Activated CD8-positive, alpha-beta memory T cell treated with anti-CD3 and anti-CD28 coated beads for 24 hours (primary cell): ENCODE measurements around the gene DGCR2.
A peak's percentile ranks its signal among the peaks of the same experiment; 100 is the strongest.
"Not testable (repeated sequence)": the region's sequence is repeated elsewhere in the genome, so short reads cannot be mapped to it uniquely, and the experiment has no call there.

Experiments used
- DNase-seq: peaks from one replicate; pipeline ENCODE4 v3.0.0-alpha.2; 2020

DGCR2 gene

DNA sequence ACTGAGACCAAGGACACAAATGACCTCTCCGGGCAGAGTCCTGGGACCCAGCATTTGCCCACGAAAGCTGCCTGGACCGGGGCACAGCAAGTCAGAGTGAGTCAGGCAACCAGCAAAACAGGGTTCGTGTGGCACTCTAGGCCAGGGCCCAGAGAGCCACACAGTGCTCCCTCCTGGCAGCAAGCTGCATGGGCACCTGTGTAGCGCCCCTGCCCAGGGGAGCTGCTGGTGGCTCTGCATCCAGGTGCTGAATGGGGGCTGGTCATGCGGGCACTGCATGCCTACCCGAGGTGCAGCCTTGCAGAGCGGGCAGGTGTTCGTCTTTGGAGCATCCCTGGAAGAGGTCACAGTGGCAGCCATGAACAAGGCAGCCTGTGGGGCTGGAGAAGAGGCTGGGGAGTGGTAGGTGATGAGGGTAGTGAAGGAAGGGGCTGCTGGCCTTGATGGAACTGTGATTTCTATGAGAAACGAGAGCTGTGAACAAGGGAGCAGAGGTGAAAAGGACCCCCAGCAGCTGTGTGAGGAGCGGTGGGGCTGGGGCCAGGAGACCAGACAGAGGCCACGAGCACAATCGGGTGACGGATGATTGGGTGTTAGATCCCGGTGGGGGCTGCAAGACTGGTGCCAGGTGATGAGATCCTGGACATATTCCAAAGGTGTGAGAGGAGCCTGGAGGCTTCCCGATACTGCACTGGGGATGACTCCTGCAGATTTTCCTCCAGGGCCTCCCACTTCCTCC, 63.3 kb downstream of the DGCR2 start:
- DNase-seq = peak; percentile 49

DNA sequence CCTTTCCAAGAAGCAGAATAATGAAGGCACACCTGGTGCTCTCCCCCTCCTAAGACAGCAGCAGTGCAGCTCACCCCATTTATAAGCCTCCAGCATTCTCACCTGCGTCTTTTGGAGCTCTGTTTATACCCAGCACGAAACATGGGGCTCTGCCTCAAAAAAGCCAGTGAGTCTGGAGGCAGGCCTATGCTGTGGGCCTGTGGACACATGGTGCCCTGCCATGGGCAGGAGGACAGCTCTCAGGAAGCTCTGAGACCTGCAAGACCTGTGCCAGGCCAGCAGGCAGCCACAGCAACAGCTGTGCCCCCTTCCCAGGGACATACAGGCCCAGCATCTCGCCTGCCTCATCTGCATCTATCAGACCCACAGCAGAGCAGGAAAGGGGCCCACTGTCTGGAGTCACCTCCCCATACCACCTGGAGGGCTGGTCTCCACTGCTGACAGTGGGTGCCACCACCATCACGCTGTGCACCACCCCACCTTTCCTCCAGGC, 64.2 kb downstream of the DGCR2 start:
- peak; percentile 44 for DNase-seq

DNA sequence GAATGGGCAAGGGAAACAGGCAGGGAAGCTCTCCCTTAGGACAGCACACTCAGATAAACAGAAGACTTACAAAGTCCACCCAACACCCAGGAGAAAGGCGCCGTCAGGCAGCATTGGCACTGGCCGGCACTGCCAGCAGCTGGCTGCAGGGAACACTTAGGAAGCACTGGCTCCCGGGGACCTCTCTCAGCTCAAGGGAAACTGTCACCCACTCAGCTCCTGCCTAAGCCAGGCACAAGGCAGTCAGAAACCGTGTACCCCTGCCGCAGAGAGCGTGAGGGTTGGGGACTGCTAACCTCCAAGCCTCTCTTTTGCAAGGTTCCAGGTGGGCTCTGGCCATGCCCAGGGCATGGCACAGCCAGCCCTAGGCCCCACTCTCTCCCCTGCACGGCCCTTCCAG, 64.7 kb downstream of the DGCR2 start:
- peak; percentile 26 for DNase-seq

DNA sequence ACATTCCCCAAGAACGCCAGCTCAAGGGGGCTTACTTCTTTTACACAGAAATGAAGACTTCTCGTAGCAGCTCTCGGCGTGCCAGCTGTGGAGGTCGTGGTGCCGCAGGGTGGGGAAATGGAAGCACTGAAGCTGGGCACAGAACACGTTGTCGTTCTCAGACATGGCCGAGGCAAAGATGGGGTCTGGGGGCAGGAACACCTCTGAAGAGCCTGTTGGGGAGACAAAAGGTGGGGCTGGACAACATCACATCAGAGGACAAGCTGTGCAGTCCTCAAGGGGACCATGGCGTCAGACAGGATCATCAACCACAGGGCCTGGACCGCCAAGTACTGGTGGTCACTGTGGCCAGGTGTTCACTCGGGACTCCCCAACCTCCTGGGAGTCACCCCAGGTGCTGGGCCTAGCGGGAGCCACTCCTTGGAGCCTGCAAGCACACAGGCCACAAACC, 65.2 kb downstream of the DGCR2 start:
- peak; percentile 42 for DNase-seq

DNA sequence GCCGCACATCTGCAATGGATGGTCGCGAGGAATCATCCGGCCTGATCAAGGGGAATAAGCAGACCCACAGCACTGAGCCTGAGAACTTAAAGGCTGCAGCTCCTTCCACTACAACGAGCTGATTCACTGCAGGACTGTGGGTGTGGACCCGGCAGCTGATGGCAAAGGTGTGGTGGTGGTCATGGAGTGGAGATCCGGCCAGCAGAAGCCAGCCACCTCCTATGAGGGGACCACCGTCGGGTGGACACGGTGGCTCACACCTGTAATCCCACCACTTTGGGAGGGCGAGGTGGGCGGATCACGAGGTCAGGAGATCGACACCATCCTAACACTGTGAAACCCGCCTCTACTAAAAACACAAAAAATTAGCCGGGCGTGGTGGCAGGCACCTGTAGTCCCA, 66.4 kb downstream of the DGCR2 start:
- DNase-seq = peak; percentile 49

DNA sequence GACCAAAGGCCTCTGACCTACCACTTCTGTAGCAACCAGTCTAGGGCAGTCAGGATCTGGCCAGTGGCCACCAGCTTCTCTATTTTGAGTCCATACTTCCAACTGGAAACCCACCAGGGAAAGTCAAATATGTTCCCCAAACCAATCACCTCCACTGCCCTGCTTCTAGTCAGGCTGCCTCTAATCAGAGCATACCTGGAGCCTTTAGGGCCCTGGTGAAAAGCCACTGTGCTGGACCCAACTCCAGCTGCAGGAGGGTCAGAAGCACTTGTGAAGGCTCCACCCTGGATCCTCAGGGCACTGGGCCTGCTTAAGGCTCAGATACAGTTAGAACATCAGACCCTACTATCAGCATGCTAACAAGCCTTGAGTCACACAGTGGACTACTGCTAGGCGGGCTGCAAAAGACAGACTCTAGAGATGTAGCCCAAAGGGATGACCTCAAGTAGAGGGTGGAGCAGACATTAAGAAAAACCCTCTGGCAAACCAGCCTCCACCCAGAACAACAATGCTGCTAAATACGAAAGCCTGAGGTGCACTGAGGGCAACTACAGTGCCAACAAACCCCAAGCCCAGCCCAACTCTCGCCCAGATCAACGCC, 69.2 kb downstream of the DGCR2 start:
- no peak for DNase-seq

DNA sequence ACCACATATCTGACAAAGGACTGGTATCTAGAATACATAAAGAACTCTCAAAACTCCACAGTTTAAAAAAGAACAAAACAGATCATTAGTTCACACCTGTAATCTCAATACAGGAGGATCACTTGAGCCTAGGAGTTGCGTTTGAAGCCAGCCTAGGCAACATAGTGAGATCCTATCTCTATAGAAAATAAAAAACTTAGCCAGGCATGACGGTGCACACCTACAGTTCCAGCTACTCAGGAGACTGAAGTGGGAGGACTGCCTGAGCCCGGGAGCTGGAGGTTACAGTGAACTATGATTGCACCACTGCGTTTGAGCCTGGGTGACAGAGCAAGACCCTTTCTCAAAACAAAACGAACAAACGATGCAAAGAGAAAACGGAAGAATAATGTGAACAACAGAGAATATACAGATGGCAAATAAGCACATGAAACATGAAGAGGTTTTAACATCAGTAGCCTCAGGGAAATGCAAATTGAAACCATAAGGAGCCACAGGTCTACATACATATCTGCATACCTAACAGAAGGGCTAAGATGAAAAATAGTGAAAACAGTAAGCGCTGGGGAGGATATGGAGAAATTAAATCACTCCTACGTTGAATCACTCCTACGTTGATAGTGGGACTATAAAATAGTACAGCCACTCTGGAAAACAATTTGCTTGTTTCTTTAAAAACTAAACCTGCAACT, 70.7 kb downstream of the DGCR2 start:
- DNase-seq = no peak

DNA sequence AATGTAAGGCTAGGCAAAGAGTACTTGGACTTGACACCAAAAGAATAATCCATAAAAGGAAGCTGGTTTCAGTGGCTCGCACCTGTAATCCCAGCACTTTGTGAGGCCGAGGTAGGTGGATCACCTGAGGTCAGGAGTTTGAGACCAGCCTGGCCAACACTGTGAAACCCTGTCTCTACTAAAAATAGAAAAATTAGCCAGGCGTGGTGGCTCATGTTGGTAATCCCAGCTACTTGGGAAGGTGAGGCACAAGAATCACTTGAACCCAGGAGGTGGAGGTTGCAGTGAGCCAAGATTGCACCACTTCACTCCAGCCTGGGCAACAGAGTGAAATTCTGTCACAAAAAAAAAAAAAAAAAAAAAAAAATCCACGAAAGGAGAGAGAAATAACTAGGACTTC, 71.4 kb downstream of the DGCR2 start:
- not testable (repeated sequence) for DNase-seq

DNA sequence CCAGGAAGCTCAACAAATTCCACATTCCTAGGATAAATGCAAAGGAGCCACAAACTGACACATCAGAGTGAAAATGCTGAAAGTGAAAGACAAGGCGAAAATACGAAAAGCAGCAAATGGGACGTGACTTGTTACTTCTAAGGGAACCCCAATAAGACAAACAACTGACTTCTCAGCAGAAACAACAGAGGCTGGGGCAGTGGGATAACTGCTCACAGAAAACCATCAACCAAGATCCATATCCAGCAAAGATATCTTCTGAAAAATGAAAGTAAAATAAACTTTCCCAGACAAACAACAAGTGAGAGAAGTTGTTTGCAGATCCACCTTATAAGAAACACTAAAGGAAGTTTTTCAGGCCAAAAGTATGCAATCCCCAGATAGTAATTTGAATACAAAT, 72.1 kb downstream of the DGCR2 start:
- no peak for DNase-seq

DNA sequence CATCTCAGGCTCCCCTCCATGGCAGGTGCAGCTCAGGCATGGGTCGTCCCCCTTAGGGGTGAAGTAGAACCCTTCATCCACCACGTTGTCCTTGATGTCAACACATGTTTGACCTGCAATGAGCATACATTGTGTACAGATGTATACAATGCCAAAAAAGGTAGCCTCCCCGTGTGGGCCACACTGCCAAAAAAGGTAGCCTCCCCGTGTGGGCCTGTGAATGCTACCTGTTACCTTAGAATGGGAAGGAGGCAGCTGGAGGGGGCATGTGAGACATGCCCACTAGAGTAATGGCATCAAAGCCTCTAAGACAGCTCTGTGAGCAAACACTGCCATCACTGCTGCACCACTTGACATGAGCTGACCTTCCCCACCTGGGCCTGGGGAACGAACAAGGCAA, 73.7 kb downstream of the DGCR2 start:
- no peak for DNase-seq

DNA sequence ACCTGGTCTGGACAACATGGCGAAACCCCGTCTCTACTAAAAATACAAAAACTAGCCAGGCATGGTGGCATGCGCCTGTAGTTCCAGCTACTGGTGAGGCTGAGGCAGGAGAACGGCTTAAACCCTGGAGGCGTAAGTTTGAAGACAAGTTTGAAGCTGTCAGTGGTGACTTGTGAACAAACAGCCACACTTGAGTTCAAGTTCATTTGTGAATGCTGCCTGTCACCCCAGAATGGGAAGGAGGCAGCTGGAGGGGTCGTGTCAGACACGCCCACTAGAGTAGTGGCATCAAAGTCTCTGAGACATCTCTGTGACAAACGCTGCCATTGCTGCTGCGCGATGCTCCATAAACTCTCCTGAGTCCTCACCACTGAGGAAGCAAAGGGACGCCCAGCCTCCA, 74.2 kb downstream of the DGCR2 start:
- DNase-seq = no peak

DNA sequence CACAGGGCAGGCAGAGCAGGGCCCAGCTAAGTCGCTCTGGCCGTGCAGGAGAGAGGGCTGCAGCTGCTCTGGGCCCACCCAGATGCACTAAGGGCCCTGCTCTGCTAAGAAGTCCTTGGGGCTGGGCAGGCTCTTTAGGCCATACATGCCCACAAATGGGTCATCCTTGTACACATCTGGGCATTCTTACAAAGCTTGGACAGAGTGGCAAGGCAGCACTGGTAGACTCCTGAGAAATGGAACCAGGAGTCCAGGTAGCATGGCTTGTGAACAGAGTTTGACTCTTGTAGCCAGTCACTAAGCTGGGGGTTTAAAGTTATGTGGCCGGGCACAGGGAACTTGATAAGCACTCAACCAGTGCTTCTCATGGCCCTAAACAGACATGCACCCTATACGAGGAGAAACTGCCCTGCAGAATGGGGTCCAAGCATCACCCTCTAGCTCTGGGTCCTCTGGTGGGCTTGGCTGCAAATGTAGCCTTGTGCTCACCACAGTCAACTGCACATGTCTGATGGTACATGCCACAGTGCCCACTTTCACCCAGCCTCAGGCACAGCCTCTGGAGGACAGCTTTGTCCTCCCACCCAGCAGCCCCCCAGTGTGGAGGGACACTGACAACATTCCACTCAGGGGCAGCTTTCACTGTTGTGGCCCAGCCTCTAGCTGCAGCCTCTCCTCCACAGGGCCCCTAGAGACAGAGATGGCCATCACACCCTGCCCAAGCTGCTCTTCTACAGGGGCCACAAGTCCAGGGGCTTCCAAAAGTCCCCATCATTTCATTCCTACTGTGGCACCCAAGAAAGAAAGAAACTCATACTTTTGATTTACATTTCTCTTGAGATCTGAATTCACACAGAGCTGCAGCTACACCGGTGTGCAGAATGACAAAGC, 75.2 kb downstream of the DGCR2 start:
- DNase-seq = no peak

DNA sequence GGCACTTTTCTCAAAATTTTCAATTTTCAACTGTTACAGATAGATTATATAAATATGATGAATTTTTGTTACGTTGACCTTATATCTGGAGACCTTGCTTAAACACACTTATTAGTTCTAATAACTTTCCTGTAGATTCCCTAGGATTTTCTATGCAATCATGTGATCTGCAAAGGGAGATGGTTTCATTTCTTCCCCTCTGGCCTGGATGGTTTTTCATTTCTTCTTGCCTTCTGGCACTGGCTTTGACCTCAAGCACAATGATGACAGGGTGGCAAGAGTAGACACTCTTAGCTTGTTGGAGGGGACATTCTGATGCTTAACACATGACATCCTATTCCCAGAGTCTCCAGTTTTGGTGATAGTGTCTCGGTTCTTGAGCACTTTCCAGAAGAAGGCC, 75.9 kb downstream of the DGCR2 start:
- DNase-seq = no peak

DNA sequence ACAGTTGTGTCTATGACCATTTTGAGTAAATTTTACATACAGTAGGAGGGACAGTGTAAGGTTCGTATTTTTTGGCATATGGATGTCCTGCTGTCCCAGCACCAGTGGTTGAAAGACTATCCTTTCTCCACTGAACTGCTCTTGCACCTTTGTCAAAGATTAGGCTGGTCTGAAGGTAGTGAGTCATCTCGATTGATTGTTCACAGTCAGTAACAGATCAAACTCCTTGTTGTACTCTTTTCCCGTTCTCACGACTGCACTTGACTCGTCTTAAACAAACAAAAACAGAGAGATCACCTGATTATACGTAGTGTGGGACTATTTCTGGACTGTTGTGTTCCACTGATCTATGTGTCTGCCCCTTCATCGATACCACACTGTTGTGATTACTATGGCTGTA, 77.1 kb downstream of the DGCR2 start:
- no peak for DNase-seq

DNA sequence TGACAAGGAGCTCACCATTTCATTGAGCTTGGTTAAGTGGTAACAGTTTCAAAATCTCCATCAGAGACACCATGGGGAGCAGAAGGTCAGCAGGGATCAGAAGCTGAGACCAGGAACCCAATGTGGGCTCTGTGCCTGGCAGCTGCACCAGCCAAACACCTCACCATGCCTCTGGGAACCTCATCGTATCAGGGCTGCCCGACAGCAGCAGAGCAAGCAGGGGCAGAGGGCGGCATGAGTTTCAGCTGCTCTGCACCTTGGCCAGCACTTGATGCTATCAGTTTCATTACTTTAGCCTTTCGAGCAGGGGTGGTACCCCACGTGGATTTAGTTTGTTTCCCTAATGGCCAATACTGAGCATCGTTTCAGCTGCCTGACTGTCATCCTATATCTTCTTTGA, 77.8 kb downstream of the DGCR2 start:
- DNase-seq = no peak

DNA sequence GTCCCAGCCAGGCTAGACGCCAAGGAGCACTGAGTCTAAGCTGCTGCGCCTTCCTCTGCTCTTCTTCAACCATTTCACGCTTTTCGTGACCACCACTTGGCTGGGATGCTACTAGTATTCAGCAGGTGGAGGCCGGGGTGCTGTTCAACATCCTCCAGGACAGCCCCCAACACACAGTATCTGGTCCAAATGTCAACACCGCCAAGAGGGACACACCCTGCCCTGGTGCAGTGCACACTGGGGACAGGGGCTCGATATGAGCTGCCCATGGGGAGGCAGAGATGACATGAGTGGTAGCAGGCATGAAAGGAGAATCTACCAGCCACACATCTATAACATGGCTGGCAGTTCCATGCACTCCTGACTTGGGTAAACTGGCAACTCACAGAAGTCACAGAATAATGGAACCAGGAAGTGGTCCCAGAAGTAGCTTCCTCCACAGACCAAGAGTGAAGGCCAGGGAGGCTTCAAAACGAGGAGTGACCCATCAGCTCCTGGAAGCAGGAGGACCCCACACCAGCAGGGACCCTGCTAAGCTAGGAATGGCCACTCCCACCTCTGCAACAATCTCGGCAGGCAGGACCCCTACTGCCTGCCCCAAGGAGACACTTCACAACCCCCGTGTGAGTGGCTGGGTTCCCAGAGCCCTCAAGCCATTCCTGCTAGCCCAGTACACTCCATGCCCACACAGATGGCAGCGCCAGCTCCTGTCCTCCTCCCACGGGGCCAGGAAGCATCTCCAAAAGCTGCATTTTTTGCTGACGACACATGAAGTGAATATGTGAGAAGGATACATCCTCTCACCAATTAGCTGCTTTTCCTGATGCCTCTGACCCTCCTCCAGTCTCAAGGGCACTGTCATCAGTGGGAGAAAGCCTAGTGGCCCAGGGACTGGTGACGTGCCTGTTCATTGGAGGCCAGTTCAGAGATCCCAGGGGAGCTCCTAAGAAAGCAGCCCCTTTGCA, 78.8 kb downstream of the DGCR2 start:
- no peak for DNase-seq

DNA sequence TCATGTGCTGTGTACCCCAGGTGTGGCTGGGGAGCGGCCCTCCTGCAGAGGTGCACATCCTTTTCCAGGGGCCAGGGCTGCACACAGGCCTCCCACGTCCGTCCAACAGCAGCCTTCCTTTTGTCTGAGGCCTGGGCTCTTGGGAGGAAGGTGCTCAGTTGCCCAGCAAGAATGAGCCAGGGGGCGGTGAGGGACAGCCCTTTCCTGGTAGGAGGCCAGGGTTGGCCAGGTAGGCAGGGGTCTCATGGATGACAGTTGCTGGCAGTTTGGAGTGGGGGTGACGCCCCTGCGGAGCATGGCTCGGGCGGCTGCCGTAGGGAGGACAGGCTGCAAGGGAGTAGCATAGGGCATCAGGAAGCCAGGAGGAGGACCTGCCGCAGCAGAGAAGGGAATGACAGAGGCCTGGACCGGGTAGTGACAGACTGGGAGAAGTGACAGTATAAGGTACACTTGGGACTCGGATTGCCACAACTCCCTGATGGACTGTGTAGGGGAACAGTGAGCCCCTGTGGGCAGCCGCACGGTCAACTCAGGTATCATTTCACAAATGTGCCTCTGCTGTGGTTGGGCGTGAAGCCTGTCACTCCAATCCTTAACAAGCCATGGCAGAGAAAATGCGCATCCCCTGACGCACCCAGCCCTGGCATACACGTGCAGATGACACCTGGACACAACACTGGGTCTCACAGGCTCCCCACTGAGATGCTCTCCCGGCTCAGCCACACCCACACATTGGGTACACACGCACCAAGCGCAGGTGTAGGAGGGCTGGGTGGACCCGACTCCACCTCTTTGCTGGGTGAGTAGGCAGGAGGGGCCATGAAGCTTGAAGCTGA, 79.7 kb downstream of the DGCR2 start:
- DNase-seq = no peak

DNA sequence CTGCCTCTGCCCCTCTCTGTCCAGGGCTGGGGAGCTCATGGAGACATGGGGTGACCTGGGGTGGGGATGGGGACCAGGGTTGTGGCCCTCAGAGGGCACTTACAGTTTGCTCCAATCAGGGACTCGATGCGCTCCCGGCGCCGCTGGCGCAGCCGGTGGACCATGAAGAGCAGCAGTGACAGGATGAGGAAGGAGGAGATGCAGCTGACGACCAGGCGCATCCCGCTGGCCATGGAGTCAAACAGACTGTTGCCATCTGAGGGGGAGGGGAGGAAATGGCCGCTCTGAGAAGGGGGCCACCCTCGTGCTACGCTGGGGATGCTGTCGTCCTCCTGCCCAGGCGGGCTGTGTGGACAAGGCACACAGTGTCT, 80.5 kb downstream of the DGCR2 start:
- DNase-seq = no peak

DNA sequence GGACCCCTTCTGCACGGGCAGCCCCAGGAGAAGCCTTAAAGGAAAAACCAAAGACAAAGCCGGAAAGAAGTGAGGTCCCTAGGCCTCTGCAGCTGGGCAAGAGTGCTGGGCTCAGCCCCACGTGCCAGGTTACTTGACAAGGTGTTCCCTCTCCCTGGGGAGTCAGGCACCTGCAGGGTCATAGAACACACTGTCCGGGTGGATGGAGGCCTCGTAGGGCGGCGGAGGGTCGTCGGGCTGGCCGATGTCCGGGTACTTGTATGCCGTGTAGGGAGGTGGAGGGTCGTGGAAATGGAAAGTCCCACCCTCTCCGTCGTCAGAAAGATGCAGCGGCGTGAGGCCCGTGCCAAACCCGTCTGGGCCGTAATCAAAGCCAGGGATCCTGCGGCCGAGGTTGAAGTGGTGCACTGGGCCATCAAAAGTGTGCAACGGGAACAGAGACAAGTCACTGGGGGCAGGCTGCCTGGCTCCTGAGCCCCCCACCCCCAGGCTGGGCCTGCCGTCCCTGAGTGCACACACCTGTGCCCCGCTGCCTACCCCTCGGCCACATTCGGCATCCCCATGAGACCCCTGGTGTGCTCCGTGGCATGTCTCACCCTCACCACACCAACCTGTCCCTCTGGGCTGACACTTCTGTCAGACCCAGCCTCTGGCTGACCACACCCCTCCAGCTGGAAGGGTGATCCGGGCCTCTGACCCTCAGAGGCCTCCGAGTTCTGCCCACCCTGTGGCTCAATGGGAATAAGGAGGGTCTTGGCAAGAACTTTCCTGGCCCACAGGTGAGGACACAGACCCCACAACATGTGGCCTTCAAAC, 81.1 kb downstream of the DGCR2 start:
- DNase-seq = no peak

DNA sequence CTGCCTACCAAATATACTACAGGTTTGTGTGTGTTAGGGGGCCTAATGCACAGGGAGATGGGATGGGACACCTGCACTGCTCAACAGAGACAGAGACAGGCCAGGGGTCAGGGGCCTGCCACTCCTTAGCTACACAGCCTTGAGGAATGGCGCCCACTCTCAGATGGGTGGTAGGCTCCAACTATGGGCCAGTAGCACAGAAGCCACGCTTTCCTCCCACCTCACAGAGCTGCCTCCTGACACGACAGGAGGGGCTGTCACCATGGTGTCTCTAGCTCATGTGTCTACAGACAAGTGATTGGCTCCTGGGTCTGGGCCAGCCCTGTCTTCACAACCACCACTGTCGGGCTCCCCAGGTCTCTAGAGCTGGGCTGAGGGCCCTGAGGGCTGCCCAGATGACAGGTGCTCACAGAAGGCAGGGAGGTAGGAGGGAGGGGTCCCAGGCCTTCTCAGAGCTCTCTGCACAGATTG, 81.8 kb downstream of the DGCR2 start:
- DNase-seq = no peak
